Measurements from ENCODE around the gene KRT84. TPM values are rescaled to one million over a fixed set of nuclear protein-coding genes. Genes with fewer than 3 reads are reported as not detected.

KRT84 gene
- total and polyA plus RNA-seq, 10 of the 15 experiments (the other 5 are each of a cell fraction or from before 2014, with no cell fraction given): not detected

DNA sequence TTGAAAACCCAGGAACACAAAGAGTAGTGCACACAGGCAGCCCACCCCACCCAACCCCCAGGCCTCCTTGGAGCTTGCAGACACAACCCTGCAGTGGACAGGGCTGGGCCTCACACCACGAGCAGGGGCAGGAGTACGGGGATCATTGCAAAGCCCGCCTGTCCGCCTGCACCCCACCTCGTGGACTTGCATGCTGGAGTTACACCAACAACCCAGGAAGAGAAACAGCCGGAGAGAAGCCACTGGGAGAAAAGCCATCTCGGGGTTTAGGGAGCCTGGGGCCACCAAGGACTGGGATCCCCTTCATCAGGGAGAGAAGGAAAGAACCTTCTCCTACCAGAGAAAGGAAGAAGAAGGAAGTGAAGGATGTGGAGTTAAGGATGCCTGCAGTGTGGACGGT is 8.2 kb downstream of the KRT84 start:
- intact Hi-C loops (cut with micrococcal nuclease; ENCODE audit: unreplicated experiment): loop anchor here (10.0 kb wide), 1 partner anchor 128 kb away; no protein-coding TSS in a partner anchor
- in situ Hi-C loops (cut with MboI): loop anchor here (25.0 kb wide), 1 partner anchor 610 kb away; no protein-coding TSS in a partner anchor

More for the DNA sequence above, 8.2 kb downstream of the KRT84 start:
- TF ChIP-seq CREB1 (IDR thresholded peaks at IDR 0.05; ENCODE audit: low read depth) (no peak), YBX1 (IDR thresholded peaks at IDR 0.05) (no peak), SMC3 (IDR thresholded peaks at IDR 0.05; ENCODE audit: borderline replicate concordance, low read length) (no peak), GATAD2B (conservative IDR thresholded peaks at IDR 0.05; ENCODE audit: low read depth) (no peak), RBBP5 (conservative IDR thresholded peaks at IDR 0.05) (no peak), JUND (IDR thresholded peaks at IDR 0.05; ENCODE audit: low read depth, low read length) (no peak), POLR2AphosphoS2 (IDR thresholded peaks at IDR 0.05; ENCODE audit: low read depth, low read length) (no peak), TARDBP (IDR thresholded peaks at IDR 0.05; ENCODE audit: borderline replicate concordance) (no peak), NR2C1 (IDR thresholded peaks at IDR 0.05) (no peak), TBL1XR1 (IDR thresholded peaks at IDR 0.05; ENCODE audit: low read depth, low read length) (no peak), TCF3 (IDR thresholded peaks at IDR 0.05; ENCODE audit: borderline replicate concordance, insufficient read depth, low read depth, low read length) (no peak), RCOR1 (conservative IDR thresholded peaks at IDR 0.05; ENCODE audit: low read depth, low read length) (no peak), CBX5 (IDR thresholded peaks at IDR 0.05; ENCODE audit: low read depth) (no peak), CUX1 (IDR thresholded peaks at IDR 0.05; ENCODE audit: insufficient replicate concordance, low read depth, low read length) (no peak)
- TF ChIP-seq, protein P1, sequence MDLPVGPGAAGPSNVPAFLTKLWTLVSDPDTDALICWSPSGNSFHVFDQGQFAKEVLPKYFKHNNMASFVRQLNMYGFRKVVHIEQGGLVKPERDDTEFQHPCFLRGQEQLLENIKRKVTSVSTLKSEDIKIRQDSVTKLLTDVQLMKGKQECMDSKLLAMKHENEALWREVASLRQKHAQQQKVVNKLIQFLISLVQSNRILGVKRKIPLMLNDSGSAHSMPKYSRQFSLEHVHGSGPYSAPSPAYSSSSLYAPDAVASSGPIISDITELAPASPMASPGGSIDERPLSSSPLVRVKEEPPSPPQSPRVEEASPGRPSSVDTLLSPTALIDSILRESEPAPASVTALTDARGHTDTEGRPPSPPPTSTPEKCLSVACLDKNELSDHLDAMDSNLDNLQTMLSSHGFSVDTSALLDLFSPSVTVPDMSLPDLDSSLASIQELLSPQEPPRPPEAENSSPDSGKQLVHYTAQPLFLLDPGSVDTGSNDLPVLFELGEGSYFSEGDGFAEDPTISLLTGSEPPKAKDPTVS (IDR thresholded peaks at IDR 0.05; ENCODE audit: low read depth, low read length): no peak
- H4K20me1 ChIP-seq (ENCODE audit: control insufficient read depth, insufficient read depth): no peaks in the 10 kb centered on the region
- BruUV-seq (replicated peaks): no TSS peak
- ChIA-PET POLR2A (no interaction called here), SMC1A (ENCODE audit: uncharacterized antibody, unreplicated experiment) (no interaction called here), RAD21 (ENCODE audit: unreplicated experiment) (no interaction called here), CTCF (interaction anchor here (0.9 kb wide), 1 partner anchor 493 kb away, joined by 4 read pairs; no protein-coding TSS in a partner anchor)
- no peaks in the 10 kb centered on the region for H3K36me3 ChIP-seq (ENCODE audit: control insufficient read depth in 2 of 2, insufficient read depth in 2 of 2, low read length in 1 of 2)
- WGBS (ENCODE audit: insufficient coverage, insufficient replicate concordance, low lambda C conversion rate, missing lambda C conversion rate): 14% methylated on average over 8 of the region's 8 CpGs
- no peak for ATAC-seq
- no peak overlapping the region for H2AFZ ChIP-seq (ENCODE audit: control insufficient read depth, low read depth, low read length)
- peaks cover 0 to 1% of the 10 kb centered on the region in 2 experiments; a peak in 3 of 4 replicates for H3K27me3 ChIP-seq (replicated peaks in 1 of 2; ENCODE audit: control insufficient read depth in 2 of 2, insufficient read depth in 2 of 2, low read length in 1 of 2)
- H3K4me3 ChIP-seq: no peak overlapping the region
- H3K9me3 ChIP-seq (replicated peaks; ENCODE audit: control insufficient read depth, insufficient read depth, low read length): no peaks in the 10 kb centered on the region
- H3K27ac ChIP-seq (ENCODE audit: control insufficient read depth, insufficient read depth): no peak overlapping the region
- DNase-seq (ENCODE audit: low read depth, low spot score): no peak
- H3K79me2 ChIP-seq (ENCODE audit: control insufficient read depth, insufficient read depth, low read length): no peaks in the 10 kb centered on the region
- no peak overlapping the region for H3K9ac ChIP-seq (ENCODE audit: control insufficient read depth, insufficient read depth, low read length)
- FAIRE-seq: no peak
- H3K4me1 ChIP-seq (ENCODE audit: control insufficient read depth, insufficient read depth, low read length): no peaks in the 10 kb centered on the region
- H3K4me2 ChIP-seq (ENCODE audit: control insufficient read depth, insufficient read depth): no peak overlapping the region

Data from GM12878 (cell line).